HEK293 (cell line): Measurements from ENCODE around the gene AMOTL2.
A peak's percentile ranks its signal among the peaks of the same experiment; 100 is the strongest.

Experiments
- CTCF ChIA-PET: fragments of 350-600 bp; formaldehyde crosslinking; extraction: SDS; loops from one replicate; lab custom pipeline; 2021; ENCODE audit warnings: antibody characterized with exemption; lab: Yijun Ruan, JAX
- POLR2A ChIA-PET: fragments of 300-600 bp; formaldehyde crosslinking; extraction: SDS; loops from one replicate; lab custom pipeline; 2020; ENCODE audit warnings: antibody characterized with exemption, inconsistent platforms; lab: Yijun Ruan, JAX
- H3K27ac ChIP-seq: fragments of 200-500 bp; sonication (Bioruptor generic); 2 replicates; pipeline ENCODE4 v1.5.1; 2014; ENCODE audit warnings: low read depth, low read length, control low read depth, inconsistent platforms; ENCODE audit errors: extremely low read depth
- H3K36me3 ChIP-seq, 2 experiments: fragments of 200-500 bp in 1 of 2; sonication (Bioruptor generic) in 1 of 2; 1 replicate in 1 of 2; 2 replicates in 1 of 2; pipeline ENCODE4 v1.5.1; 2014 to 2017; ENCODE audit warnings: inconsistent platforms in 2 of 2, low read length in 2 of 2; ENCODE audit not compliant: control insufficient read depth in 2 of 2, insufficient read depth in 1 of 2
- H3K4me1 ChIP-seq: fragments of 200-500 bp; sonication (Bioruptor generic); 2 replicates; pipeline ENCODE4 v1.5.1; 2014; ENCODE audit warnings: mild to moderate bottlenecking, low read length, inconsistent platforms; ENCODE audit not compliant: control insufficient read depth, insufficient read depth
- H3K4me3 ChIP-seq: 2 replicates; pipeline ENCODE4 v1.5.1; 2011; ENCODE audit warnings: low read depth, mild to moderate bottlenecking, control low read depth, low read length, moderate library complexity
- H3K9me3 ChIP-seq: fragments of 200-500 bp; sonication (Bioruptor generic); 2 replicates; pipeline ENCODE4 v1.5.1; 2014; ENCODE audit warnings: low read depth, low read length, inconsistent platforms; ENCODE audit not compliant: control insufficient read depth, insufficient read depth
- EGR2 ChIP-seq: fragments of 450-650 bp; formaldehyde crosslinking; IDR thresholded peaks from 2 replicates; pipeline ENCODE4 v1.5.1; 2016; ENCODE audit warnings: low read depth, missing biosample characterization, missing genetic modification characterization
- PBX3 ChIP-seq: sonication (generic); formaldehyde crosslinking; IDR thresholded peaks from 2 replicates; pipeline ENCODE4 v1.8.1; 2022; ENCODE audit warnings: mild to moderate bottlenecking, moderate library complexity, missing genetic modification reagents
- SCRT1 ChIP-seq: fragments of 450-650 bp; formaldehyde crosslinking; IDR thresholded peaks from 2 replicates; pipeline ENCODE4 v1.5.1; 2016; ENCODE audit warnings: missing biosample characterization, missing genetic modification characterization, borderline replicate concordance
- YY1 ChIP-seq: fragments of 450-650 bp; formaldehyde crosslinking; IDR thresholded peaks from 2 replicates; pipeline ENCODE4 v1.5.1; 2018; ENCODE audit warnings: missing biosample characterization, missing genetic modification characterization
- ZBTB21 ChIP-seq: fragments of 450-650 bp; formaldehyde crosslinking; IDR thresholded peaks from 2 replicates; pipeline ENCODE4 v1.5.1; 2017; ENCODE audit warnings: missing biosample characterization, missing genetic modification characterization
- ZEB2 ChIP-seq: fragments of 450-650 bp; formaldehyde crosslinking; IDR thresholded peaks from 2 replicates; pipeline ENCODE4 v1.5.1; 2016; ENCODE audit warnings: missing biosample characterization, missing genetic modification characterization
- ZFHX2 ChIP-seq: fragments of 450-650 bp; formaldehyde crosslinking; conservative IDR thresholded peaks from 2 replicates; pipeline ENCODE4 v1.5.1; 2016; ENCODE audit warnings: missing biosample characterization, missing genetic modification characterization
- ZNF280C ChIP-seq: fragments of 450-650 bp; formaldehyde crosslinking; IDR thresholded peaks from 2 replicates; pipeline ENCODE4 v1.5.1; 2016; ENCODE audit warnings: missing biosample characterization, missing genetic modification characterization
- ZNF366 ChIP-seq: fragments of 450-650 bp; formaldehyde crosslinking; conservative IDR thresholded peaks from 2 replicates; pipeline ENCODE4 v1.5.1; 2016; ENCODE audit warnings: missing biosample characterization, missing genetic modification characterization
- ZNF529 ChIP-seq: fragments of 450-650 bp; formaldehyde crosslinking; IDR thresholded peaks from 2 replicates; pipeline ENCODE4 v1.5.1; 2017; ENCODE audit warnings: missing genetic modification characterization, missing biosample characterization; ENCODE audit not compliant: insufficient replicate concordance
- ZNF600 ChIP-seq: fragments of 450-650 bp; formaldehyde crosslinking; IDR thresholded peaks from 2 replicates; pipeline ENCODE4 v1.5.1; 2016; ENCODE audit warnings: missing biosample characterization, missing genetic modification characterization
- ZNF692 ChIP-seq: fragments of 450-650 bp; formaldehyde crosslinking; IDR thresholded peaks from 2 replicates; pipeline ENCODE4 v1.5.1; 2016; ENCODE audit warnings: missing biosample characterization, missing genetic modification characterization
- ZNF704 ChIP-seq: fragments of 450-650 bp; formaldehyde crosslinking; IDR thresholded peaks from 2 replicates; pipeline ENCODE4 v1.5.1; 2016; ENCODE audit warnings: missing biosample characterization, missing genetic modification characterization

AMOTL2 gene

GRCh38 chr3:134351427-134351826 lies 22.8 kb downstream of the AMOTL2 start (continued):
- no peak for TF ChIP-seq PBX3 (CRISPR knock-in tag)
- TF ChIP-seq, all 188 proteins: peak for 0

- CTCF ChIA-PET: interaction anchor here (0.6 to 1.3 kb wide), 4 partner anchors 13 to 138 kb away, joined by 3 to 5 read pairs (median 4); no protein-coding TSS in a partner anchor
- POLR2A ChIA-PET: interaction anchor here (1.0 kb wide), 1 partner anchor 13 kb away, joined by 4 read pairs; no protein-coding TSS in a partner anchor
- H3K4me1 ChIP-seq: no peaks in the 10 kb centered on the region
- no peak overlapping the region for H3K27ac ChIP-seq
- H3K36me3 ChIP-seq: peaks cover 0 to 14% of the 10 kb centered on the region in 2 experiments; a peak in 1 of 3 replicates
- no peak overlapping the region for H3K4me3 ChIP-seq
- no peaks in the 10 kb centered on the region for H3K9me3 ChIP-seq
- TF ChIP-seq ZNF366 (tag by site-specific recombination) (no peak), ZFHX2 (tag by site-specific recombination) (peak; percentile 44), EGR2 (tag by site-specific recombination) (peak; percentile 79)
- TF ChIP-seq, all 188 proteins: peak for 2
These were observed 23.4 kb downstream of the AMOTL2 start for GRCh38 chr3:134350861-134351311.

GRCh38 chr3:134350266-134350665 lies 24.0 kb downstream of the AMOTL2 start:
- H3K36me3 ChIP-seq: peaks cover 0 to 12% of the 10 kb centered on the region in 2 experiments; a peak in 1 of 3 replicates
- H3K4me3 ChIP-seq: no peak overlapping the region
- H3K4me1 ChIP-seq: no peaks in the 10 kb centered on the region
- POLR2A ChIA-PET: no interaction called here
- no peaks in the 10 kb centered on the region for H3K9me3 ChIP-seq
- no peak overlapping the region for H3K27ac ChIP-seq
- CTCF ChIA-PET: no interaction called here
- TF ChIP-seq ZNF704 (tag by site-specific recombination) (no peak), ZEB2 (no peak), ZNF280C (tag by site-specific recombination) (no peak), ZBTB21 (tag by site-specific recombination) (no peak), YY1 (tag by site-specific recombination) (no peak), SCRT1 (no peak)

GRCh38 chr3:134348524-134348923 lies 25.7 kb downstream of the AMOTL2 start:
- Histone ChIP-seq H3K36me3 (no peaks in the 10 kb centered on the region), H3K4me3 (no peak overlapping the region), H3K9me3 (no peaks in the 10 kb centered on the region), H3K4me1 (no peaks in the 10 kb centered on the region), H3K27ac (no peak overlapping the region)
- ChIA-PET POLR2A (no interaction called here), CTCF (no interaction called here)
- TF ChIP-seq ZNF600 (tag by site-specific recombination): no peak
- no peak for TF ChIP-seq ZNF529 (tag by site-specific recombination)
- TF ChIP-seq ZNF692 (tag by site-specific recombination): no peak
